ENCODE measurements around the gene KSR1. TPM values are rescaled to one million over a fixed set of nuclear protein-coding genes. Genes with fewer than 3 reads are reported as not detected.

KSR1 gene
- total RNA-seq, 1 donor from 2014 or later: 40.3 TPM

DNA sequence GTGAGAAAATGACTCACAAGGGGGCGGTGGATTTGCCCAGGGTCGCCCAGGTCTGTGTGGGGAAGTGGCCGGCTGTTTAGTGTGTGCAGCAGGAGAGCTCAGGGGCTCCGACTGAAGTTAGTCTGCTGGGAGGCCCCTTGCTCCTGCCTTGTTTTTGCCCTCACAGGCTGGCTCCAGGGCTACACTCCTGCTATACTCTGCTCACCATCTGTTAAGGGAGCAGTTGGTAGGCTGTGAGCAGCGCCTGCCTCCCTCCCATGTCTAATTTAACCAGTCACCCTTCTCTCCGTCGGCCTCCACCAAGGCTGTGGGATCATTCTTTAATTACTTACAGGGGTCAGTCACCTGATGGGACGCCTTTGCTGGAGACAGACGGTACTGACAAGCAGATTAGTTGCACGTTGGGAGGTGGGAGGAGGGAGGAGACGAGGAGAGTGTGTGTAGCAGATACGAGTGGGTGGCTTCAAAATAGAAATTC is 35.5 kb downstream of the KSR1 start:
- intact Hi-C loops (cut with DNase I): no loop called here
- DNase-seq (ENCODE audit: extremely low spot score in 2 of 2): no peak
- no peaks in the 10 kb centered on the region for H3K9me3 ChIP-seq
- H3K27ac ChIP-seq: no peak overlapping the region
- H3K4me3 ChIP-seq: no peak overlapping the region
- H3K27me3 ChIP-seq: no peaks in the 10 kb centered on the region
- H3K36me3 ChIP-seq: no peaks in the 10 kb centered on the region
- no peak for TF ChIP-seq POLR2A (IDR thresholded peaks at IDR 0.05)
- TF ChIP-seq POLR2AphosphoS5 (IDR thresholded peaks at IDR 0.05; ENCODE audit: insufficient read depth in 1 of 2, low read depth in 1 of 2): no peak
- TF ChIP-seq, protein P1, sequence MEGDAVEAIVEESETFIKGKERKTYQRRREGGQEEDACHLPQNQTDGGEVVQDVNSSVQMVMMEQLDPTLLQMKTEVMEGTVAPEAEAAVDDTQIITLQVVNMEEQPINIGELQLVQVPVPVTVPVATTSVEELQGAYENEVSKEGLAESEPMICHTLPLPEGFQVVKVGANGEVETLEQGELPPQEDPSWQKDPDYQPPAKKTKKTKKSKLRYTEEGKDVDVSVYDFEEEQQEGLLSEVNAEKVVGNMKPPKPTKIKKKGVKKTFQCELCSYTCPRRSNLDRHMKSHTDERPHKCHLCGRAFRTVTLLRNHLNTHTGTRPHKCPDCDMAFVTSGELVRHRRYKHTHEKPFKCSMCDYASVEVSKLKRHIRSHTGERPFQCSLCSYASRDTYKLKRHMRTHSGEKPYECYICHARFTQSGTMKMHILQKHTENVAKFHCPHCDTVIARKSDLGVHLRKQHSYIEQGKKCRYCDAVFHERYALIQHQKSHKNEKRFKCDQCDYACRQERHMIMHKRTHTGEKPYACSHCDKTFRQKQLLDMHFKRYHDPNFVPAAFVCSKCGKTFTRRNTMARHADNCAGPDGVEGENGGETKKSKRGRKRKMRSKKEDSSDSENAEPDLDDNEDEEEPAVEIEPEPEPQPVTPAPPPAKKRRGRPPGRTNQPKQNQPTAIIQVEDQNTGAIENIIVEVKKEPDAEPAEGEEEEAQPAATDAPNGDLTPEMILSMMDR (IDR thresholded peaks at IDR 0.05): no peak
- peaks cover 64% of the 10 kb centered on the region for H3K4me1 ChIP-seq

DNA sequence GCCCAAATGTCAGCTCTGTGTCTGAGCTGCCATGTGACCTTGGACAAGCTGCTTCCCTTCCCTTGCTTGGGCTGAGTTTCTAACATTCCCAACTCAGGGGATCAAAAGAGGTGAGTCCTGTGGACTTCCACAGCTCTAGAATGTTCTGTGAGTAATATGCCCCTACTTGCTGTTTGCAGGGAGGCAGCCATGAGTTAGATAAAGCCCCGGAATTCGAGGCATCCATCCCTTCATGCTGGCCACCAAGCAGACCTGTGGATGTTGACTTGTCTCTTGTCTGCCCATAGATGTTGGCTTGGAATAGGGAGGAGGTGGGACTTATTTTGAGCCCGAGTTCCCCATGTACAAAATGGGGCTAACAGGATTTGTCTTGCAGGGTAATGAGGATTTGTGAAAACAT is 36.2 kb downstream of the KSR1 start:
- TF ChIP-seq POLR2A (IDR thresholded peaks at IDR 0.05) (no peak), POLR2AphosphoS5 (IDR thresholded peaks at IDR 0.05; ENCODE audit: insufficient read depth in 1 of 2, low read depth in 1 of 2) (no peak)
- TF ChIP-seq, protein P1 (IDR thresholded peaks at IDR 0.05): no peak
- Histone ChIP-seq H3K4me3 (no peak overlapping the region), H3K36me3 (no peaks in the 10 kb centered on the region), H3K9me3 (no peaks in the 10 kb centered on the region), H3K4me1 (peaks cover 70% of the 10 kb centered on the region), H3K27ac (no peak overlapping the region), H3K27me3 (no peaks in the 10 kb centered on the region)
- DNase-seq (ENCODE audit: extremely low spot score in 2 of 2): no peak
- intact Hi-C loops (cut with DNase I): no loop called here

DNA sequence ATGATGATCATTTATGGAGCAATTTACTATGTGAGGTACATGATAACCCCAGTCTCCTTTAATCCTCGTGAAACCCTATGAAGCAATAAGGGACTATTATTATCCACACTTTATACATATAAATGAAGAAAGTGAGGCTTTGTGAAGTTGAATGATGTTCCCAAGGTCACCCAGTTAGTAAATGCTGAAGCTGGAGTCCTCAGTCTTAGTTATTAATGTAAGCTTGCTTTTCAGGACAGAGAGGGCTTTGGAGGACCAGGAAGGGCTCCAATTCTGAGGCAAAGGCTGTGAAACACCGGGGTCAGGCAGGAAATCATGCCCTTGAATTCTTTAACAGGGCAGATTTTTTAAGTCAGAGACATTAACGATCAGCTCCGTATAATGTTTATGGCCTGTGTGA is 36.8 kb downstream of the KSR1 start:
- Histone ChIP-seq H3K27ac (peak overlapping the region; percentile 88), H3K9me3 (no peaks in the 10 kb centered on the region), H3K4me1 (peaks cover 70% of the 10 kb centered on the region), H3K36me3 (no peaks in the 10 kb centered on the region), H3K4me3 (no peak overlapping the region), H3K27me3 (no peaks in the 10 kb centered on the region)
- TF ChIP-seq, protein P1 (IDR thresholded peaks at IDR 0.05): no peak
- TF ChIP-seq POLR2A (IDR thresholded peaks at IDR 0.05) (no peak), POLR2AphosphoS5 (IDR thresholded peaks at IDR 0.05; ENCODE audit: insufficient read depth in 1 of 2, low read depth in 1 of 2) (no peak)
- no peak for DNase-seq (ENCODE audit: extremely low spot score in 2 of 2)
- intact Hi-C loops (cut with DNase I): no loop called here

DNA sequence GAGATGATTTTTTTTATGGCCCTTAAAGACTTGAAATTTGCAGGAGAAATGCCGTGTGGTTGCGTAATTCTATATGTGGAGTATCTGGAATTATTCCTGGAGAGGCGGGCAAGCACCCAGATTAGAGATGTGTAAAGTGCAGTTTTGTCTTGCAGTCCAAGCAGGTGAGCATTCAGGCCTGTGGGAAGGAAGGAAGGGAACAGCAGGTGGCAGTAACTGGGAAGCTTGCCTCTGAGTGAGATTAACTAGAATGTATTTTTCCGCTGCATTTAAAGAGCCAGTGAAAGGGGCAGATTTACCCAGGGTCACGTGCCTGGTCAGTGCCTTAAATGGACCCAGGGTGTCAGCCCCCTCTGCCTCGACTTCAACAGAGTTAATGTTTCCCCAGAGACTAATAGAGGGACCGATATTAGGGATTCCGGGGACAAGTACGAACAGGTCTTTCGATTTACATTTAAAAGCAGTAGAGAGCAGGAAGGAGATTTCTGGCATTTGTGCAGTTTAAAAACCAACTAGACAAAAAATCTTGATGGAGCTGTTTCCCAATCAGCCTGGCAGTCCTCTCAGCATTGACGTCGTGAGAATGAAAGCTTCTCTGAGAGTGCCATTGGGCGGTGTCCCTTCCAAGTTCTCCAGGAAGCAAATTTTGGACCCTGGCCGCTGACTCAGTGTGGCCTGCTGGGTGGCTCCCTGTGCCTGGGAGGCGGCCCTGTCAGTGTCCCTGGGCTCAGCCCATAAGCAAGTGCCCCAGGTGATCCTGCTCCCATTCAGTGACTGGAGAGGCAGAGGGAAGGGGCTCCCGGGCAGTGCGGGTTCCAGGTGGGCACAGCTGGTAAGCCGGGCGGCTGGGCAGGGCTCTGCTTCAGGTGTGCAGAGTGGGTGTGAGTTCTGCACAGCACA is 38.2 kb downstream of the KSR1 start:
- H3K4me1 ChIP-seq: peaks cover 69% of the 10 kb centered on the region
- TF ChIP-seq POLR2A (IDR thresholded peaks at IDR 0.05) (no peak), POLR2AphosphoS5 (IDR thresholded peaks at IDR 0.05; ENCODE audit: insufficient read depth in 1 of 2, low read depth in 1 of 2) (peak; percentile 26 to 67)
- TF ChIP-seq, protein P1 (IDR thresholded peaks at IDR 0.05): peak in 1 of 3 experiments; percentile 23
- H3K9me3 ChIP-seq: no peaks in the 10 kb centered on the region
- H3K4me3 ChIP-seq: peak overlapping the region in 1 of 2 donors; percentile 32
- no peaks in the 10 kb centered on the region for H3K36me3 ChIP-seq
- H3K27me3 ChIP-seq: no peaks in the 10 kb centered on the region
- peak overlapping the region; percentile 88 for H3K27ac ChIP-seq
- intact Hi-C loops (cut with DNase I): no loop called here
- no peak for DNase-seq (ENCODE audit: extremely low spot score in 2 of 2)

DNA sequence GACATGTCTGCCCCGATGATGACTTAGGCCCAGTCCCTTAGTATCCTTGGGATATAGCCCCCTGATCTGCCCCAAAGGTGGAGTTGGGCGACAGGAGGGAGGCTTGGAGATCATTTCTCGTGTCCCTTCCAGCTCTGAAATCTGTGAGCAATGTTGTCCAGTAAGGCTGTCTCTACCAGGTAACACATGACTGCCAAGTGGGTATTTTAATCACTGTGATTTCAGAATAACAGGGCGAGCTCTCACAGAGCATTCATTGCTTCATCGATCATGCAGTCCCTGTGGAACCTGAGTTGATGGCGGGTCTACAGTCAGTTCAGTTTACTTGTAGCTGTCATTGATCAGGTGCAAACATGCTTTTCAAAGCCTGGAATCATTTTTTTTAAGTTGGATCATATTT is 39.2 kb downstream of the KSR1 start:
- H3K9me3 ChIP-seq: no peaks in the 10 kb centered on the region
- H3K27ac ChIP-seq: peak overlapping the region; percentile 88
- no peaks in the 10 kb centered on the region for H3K27me3 ChIP-seq
- H3K4me3 ChIP-seq: peak overlapping the region in 1 of 2 donors; percentile 32
- DNase-seq (ENCODE audit: extremely low spot score in 2 of 2): no peak
- TF ChIP-seq, protein P1 (IDR thresholded peaks at IDR 0.05): no peak
- TF ChIP-seq POLR2A (IDR thresholded peaks at IDR 0.05) (no peak), POLR2AphosphoS5 (IDR thresholded peaks at IDR 0.05; ENCODE audit: insufficient read depth in 1 of 2, low read depth in 1 of 2) (no peak)
- no peaks in the 10 kb centered on the region for H3K36me3 ChIP-seq
- H3K4me1 ChIP-seq: peaks cover 72% of the 10 kb centered on the region
- intact Hi-C loops (cut with DNase I): no loop called here

Data from vagina (tissue), 2 donors.